Measurements from ENCODE around the gene SCAF11.

SCAF11 gene

DNA sequence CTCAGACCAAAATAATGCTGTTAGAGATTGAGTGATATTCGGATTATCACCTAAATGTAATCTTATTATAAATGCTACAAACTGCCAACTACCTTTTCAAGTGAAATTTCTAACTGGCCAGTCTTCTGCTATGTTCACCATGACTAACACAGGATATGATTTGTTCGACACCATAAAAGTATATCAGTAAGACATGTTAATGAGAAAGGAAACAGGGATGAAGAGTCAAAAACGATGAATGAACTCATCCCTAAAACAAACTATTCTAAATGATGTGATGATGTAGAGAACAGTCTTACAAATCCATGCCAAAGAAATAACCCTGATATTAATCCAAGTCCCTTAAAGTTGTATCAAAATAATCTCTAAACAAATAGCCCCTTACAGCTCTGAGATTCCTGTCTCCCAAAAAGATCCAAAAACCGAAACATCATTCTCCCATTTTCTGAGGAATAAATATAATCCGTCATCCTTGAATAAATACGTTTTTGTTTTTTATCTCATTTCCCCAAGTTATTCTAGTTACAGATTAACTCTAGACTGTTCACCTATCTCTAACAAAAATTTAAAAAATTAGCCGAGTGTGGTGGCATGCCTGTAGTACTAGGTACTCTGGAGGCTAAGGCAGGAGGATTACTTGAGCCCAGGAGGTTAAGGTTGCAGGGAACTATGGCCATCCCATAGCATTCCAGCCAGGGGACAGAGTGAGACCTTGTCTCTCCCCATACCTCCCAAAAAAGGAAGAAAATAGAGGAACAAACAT, 9.1 kb downstream of the SCAF11 start:
- no peak for DNase-seq (ENCODE audit: low read depth)

DNA sequence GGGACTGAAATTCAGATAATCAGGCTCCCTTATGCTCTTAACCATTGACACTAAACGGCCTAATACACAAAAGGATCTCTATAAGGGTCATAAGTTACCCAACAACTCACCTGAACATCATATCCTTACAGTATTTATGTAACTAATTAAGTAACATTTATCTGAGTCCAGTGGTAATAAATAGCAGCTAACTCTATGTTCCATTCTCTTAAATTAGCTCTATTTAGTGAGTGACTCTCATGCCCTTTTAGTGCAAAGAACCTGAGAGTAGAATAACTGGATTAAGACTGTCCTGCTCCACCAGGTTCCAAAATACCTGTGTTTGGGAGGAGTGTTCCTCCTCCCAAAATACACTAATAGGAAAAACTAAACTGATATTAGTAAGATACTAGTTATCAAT, 9.8 kb downstream of the SCAF11 start:
- no peak for DNase-seq (ENCODE audit: low read depth)

DNA sequence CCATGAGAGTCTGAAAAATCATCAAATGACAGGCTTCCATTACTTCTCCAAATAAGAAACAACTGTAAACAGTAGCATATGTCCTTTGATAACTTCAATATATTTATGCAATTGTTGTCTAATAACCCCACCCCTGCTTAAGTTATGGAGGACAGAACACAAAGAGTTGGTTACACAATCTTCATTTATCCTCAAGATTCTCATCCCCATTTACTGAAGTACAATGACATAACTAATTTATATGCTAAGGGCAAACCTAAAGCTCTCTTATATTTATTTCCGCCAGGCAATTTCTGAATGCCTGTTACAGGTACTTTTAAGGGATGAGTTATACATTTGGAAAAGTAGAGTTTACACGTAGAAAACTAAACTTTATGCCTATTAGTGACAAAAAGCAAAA, 12.3 kb downstream of the SCAF11 start:
- DNase-seq (ENCODE audit: low read depth): no peak

DNA sequence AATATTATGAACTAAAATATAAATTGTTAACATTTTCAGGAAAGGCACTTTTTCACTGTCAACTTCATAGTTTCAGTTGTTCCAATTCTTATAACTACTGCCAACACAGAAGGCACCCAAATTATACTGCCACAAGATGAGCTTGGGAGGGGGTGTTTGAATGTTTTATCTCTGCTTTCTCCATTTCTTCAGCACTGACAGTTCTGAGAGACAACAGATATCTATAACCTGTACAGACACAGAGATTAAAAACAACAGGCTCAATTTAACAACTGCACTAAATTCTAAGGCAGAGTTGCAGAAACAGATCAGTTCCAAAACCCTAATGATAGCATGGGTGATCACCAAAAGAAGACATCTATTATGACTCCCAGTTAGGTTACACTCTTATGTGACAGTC, 12.8 kb downstream of the SCAF11 start:
- no peak for DNase-seq (ENCODE audit: low read depth)

DNA sequence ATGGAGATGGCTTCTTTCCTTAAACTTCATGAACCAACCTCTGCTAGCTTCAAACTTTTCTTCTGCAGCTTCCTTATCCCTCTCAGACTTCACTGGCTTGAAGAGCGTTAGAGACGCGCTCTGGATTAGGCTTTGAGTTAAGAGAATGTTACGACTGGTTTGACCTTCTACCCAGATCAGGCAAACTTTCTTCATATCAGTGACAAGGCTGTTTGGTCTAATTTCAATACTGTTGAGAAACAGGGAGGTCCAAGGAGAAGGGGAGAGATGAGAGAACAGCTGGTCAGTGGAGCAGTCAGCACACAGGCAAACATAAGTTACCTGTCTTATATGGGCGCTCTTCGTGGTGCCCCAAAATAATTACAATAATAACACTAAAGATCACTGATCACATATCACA, 14.9 kb downstream of the SCAF11 start:
- DNase-seq (ENCODE audit: low read depth): no peak

DNA sequence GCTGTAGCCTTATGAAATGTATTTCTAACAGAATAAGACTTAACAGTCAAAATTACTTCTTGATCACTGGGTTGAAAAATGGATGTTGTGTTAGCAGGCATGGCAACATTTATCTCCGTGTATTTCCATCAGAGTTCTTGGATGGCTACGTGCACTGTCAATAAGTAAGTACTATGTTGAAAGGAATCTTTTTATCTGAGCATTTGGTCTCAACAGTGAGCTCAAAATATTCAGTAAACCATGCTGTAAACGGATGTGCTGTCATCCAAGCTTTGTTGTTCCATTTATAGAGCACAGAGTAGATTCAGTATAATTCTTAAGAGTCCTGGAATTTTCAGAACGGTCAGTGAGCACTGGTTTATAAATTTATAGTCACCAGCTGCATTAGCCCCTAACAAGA, 15.5 kb downstream of the SCAF11 start:
- no peak for DNase-seq (ENCODE audit: low read depth)

DNA sequence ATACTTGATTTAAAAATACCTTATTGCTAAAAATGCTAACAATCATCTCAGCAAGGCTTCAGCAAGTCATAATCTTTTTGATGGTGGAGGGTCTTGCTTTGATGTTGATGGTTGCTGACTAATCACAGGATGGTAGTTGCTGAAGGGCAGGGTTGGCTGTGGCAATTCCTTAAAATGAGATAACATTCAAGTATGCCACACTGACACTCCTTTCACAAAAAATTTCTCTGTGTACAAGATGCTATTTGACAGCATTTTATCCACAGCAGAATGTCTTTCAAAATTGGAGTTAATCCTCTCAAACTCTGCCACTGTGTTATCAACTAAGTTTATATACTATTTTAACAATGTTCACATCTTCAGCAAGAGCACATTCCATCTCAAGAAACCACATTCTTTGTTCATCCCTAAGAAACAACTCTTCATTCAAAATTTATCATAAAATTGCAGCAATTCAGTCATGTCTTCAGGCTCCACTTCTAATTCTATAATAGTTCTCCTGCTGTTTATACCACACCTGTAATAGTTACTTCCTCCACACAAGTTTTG, 16.1 kb downstream of the SCAF11 start:
- DNase-seq (ENCODE audit: low read depth): no peak

DNA sequence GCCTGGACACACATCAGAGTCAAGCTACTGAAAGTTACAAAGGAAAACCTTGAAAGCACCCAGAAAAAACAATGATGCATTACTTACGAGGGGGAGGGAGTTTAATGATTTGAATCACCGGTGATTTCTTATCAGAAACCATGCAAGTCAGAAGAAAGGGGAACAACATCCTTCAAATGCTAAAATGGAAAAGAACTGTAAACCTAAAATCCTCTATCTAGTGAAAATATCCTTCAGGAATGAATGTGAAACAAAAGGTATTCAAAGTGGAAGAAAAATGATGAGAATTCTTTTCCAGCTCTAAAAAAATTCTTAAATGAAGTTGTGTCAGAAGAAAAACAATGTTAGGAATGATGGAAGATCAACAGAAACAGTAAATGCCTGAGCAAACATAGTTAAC, 16.8 kb downstream of the SCAF11 start:
- DNase-seq (ENCODE audit: low read depth): no peak

DNA sequence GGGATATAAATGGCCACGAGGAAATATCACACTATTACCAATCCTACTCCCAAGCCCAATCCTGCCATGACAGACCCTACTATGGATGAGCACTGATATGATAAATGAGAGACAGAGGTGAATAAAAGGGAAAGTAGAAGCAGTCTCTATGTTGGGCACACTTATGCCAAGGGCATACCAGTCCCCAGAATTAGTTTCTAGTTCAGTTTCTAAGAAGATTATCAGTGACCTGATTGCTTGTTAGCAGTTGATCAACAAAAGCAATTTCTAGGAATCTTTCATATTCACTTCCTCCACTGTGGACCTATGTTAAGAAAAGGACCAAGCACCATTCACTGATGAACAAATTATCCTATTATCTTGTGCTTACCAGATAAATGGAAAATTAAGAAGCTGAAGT, 20.0 kb downstream of the SCAF11 start:
- DNase-seq (ENCODE audit: low read depth): no peak

DNA sequence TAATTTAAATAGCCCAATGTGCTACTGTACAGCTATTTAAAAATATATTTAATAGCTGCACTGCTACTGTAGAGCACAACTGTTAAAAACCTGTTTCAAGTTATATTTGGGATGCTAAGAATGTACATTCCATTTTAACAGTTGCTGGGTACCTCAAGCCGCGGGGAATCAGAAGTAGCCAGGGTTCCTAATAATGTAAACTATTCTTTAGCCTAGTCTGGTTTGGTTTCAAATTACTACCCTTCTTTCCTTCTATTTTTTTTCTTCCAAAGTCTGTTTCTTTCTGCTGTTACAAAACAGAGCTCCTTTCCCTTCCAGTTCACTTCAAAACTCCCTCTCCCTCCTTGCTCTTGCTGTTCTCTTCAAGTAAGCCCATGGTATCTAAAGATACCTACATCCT, 21.3 kb downstream of the SCAF11 start:
- no peak for DNase-seq (ENCODE audit: low read depth)

DNA sequence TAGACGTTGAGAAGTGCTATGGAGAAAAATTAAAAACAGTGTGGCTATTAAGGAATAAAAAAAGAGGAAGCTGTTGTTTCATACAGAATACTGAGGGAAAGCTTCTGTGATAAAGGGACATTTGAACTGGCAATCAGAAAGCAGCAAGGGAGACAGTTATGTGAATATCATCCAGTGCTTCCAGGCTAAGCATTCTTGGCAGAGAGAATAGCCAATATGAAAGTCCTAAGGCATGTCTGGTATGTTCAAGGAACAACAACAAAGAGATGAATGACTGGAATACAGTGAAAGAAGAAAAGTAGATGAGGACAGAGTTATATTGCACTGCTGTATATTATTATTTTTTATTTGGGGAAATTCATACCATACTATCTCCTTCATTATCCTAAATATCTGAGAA, 23.9 kb downstream of the SCAF11 start:
- DNase-seq (ENCODE audit: low read depth): peak; percentile 10

DNA sequence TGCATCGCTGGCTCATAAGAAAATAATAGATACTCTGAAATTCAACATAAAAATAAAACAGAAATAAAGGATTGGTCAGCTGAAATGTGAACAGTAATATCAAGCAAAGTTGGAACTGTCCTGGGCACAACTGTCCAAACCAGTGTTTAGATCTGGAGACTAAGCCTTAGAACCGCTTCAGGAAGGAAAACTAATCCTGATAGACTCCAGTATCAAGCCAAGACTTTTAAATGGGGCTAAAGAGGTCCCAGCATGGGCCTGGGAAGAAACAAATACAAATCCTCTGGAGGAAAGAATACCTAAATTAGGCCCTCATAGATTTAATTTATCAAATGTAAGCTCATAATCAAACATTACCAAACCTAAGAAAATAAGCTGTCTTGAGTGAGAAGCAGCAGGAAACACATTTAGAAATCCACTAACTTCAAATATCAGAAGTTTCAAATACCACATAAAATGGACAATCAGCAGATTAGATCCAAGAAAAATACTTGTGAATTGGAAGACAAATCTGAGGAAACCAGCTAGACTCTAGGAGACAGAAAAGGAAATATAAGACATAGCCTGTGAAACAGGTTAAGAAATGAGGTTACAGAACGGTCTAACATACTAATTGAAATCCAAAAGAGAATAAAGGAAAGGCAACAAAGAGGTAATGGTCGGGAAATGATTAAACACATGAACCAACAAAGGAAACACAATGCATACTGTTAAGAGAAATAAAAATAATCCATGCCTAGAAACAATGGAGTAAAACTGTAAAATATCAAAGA, 27.6 kb downstream of the SCAF11 start:
- DNase-seq (ENCODE audit: low read depth): no peak

DNA sequence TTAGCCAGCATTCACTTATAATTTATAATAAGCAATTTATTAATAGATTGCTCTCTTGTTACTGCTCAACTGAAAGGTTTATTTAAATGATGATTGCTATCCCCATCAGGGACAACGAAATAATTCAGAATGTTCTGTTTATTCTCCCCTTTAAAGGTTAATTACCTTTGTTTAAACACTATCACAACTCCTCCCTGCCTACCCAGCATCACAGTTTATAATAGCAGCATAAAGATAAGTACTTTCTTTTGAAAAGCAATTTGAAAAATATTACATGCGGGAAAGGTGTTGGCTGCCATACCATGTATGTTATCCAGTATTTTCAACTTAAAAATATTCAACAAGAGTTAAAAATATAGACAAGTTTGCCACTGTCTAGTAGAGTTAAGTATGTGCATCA, 30.6 kb downstream of the SCAF11 start:
- no peak for DNase-seq (ENCODE audit: low read depth)

DNA sequence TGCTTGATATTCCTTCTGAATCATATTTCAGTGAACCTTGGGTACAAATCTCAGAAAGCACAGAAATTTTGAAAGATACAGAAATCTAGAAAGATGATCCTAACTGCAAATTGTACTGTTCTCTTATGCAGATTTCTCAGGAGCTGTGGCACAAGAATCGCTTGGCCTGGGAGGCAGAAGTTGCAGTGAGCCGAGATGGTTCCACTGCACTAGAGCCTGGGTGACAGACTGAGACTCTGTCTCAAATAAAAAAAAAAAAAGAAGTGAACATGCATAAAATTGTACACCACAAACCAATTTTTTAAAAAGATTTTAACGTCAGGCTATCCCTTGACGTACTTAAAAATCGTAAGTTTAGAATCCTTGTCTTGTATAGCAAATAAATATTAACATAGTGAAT, 31.3 kb downstream of the SCAF11 start:
- no peak for DNase-seq (ENCODE audit: low read depth)

DNA sequence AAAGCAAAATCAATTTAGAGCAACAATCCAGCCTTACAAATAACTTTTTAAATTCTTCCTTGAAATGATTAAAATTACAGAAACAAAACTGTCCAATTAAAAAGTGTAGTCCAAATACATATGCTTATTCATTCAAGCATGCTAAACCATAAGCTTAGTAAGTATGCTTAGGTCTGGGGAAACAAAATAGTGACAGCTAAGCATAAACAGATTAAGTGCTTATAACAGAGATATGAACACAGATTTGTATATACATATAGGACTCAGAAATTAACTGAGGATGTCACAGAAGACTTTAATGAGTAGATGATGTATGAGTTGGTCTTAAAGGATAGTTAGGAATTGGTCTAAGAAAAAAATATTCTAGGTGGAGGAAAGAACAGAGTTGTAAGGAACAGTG, 41.8 kb downstream of the SCAF11 start:
- DNase-seq (ENCODE audit: low read depth): no peak

DNA sequence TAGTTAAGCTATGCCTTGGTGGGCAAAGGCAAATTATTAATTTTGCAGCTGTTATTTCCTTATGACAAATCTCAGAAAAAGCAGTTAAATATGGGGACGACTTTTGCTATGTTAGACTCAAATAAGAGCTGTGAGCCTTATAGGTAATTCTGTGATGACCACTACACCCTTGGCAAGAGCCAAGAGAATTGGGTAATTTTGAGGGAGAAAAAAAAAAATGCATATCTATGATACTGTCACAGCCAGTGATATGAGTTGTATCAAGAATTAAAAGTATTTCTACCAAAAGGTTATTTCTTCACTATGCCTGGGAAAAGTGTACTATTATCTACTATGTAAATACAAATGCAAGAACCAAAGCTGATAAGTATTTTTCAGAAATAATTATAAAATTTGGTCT, 43.9 kb downstream of the SCAF11 start:
- no peak for DNase-seq (ENCODE audit: low read depth)

DNA sequence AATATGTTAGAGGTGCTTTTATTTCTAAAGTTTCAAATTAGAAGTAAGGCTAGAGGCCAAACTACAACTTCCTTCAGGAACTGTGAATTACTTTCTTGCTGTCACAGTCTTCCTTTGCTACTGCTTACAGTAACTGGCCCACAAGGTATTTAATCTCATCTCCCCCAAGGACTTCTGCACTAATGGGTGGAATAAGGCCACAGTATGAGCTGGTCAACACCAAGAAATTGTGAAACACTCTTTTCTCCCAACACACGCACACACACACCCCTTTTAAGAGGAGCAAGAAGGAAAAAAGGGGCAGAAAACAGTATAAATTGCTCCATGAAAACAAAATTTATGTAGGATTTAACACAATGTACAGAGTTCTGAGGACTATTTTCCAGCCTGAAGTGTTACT, 45.6 kb downstream of the SCAF11 start:
- DNase-seq (ENCODE audit: low read depth): no peak

DNA sequence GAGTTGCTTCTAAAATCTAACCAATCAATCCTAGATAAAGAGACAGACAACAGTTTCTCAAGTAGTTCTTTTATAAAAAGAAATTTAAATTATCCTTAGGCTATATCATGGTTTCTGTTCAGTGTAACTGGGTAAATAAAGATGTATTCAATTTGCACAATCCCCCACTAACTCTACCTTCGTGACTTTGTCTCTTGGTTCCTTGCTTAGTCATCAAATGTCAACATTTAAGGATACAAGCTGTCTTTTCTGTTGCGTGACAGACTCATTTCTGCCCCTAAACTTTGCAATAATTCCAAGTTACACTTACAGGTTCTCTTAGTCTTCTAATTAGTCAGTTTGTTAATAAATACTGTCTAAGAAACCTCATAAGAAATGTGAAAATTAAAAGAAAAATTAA, 50.6 kb downstream of the SCAF11 start:
- DNase-seq (ENCODE audit: low read depth): no peak

DNA sequence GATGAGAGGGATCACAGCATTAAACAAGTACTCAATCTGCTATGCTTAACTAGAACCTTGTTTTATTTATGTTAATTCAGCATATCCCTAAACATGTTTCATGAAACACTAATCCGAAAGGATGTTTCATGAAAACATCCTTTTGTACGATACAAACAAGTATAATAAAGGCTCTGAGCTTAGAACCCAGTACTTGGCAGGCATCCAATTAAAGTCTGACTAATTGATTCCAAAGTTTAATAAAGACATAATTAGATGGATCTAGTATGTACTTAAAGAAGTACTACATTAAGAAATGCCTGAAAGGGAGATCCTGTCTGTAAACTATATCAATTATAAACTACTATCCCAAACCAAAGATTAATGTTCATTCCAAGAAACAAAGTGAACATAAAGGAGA, 51.8 kb downstream of the SCAF11 start:
- no peak for DNase-seq (ENCODE audit: low read depth)

DNA sequence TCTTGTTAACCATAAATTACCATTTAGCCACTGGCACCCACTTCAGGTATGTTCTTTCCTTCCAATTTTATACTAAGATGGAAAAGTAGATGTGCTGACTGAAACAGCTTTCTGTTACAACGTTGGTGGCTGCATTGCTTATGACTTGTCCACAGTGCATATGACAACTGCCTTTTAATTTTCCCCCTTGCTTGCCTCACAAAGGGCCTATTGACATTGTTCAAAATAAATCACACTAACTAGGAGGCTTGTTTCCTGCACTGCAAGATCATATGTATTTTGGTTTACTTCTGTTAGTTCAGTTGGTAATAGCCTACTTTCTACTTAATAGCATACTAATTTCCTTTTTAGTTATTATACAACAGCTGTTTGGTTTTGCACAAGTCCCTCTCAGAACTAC, 55.4 kb downstream of the SCAF11 start:
- DNase-seq (ENCODE audit: low read depth): no peak

DNA sequence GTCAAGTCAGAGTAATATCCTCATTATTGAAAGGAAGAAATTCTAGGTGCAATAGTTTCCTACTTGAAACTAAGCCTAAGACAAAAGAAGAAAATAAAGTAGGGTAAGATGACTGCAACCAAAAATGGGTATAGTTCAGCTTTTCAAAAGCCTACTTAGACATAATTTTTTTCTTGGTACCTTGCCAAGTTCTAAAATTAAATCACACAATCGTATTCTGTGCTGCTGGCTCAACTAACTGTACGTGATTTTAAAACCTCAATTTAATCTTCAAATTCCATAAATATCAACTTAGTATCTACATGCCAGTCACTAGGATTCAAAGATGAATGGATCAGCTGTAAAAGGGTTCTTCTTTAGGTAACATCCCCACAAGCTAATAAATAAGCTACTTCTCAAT, 56.9 kb downstream of the SCAF11 start:
- DNase-seq (ENCODE audit: low read depth): no peak

DNA sequence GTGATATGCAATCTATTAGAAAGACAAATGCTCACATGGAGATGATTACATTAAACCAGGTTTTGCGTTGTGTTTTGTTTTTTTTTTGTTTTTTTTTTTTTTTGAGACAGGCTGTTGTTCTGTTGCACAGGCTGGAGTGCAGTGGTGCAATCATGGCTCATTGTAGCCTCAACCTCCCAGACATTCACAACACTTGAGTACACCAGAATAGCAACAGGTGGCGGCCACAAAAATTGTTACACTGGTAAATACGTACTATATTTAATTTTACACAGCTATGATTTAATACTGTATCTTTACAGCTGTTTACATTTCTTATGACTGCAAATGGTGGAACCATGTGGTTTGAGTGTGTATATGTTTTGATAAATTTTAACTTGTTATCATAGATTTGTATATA, 60.0 kb downstream of the SCAF11 start:
- DNase-seq (ENCODE audit: low read depth): no peak

DNA sequence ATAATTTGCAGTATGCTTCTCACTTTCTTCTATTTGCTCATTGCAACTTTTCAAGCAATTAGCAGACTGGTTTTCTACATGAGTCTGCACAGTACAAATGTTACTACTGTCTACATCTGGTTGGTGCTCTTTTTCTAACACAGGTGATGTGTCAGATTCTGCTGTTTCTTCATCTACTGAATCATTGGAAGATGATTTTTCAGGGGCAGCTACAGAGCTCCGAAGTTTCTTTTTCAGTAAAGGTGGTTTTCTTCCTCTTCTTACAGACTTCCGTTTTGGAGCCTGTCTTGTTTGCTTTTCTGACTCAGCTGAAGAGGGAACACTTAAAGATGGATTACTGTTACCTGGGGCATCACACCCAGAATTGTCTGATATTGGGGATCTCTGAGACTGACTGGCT, 62.1 kb downstream of the SCAF11 start:
- DNase-seq (ENCODE audit: low read depth): no peak

DNA sequence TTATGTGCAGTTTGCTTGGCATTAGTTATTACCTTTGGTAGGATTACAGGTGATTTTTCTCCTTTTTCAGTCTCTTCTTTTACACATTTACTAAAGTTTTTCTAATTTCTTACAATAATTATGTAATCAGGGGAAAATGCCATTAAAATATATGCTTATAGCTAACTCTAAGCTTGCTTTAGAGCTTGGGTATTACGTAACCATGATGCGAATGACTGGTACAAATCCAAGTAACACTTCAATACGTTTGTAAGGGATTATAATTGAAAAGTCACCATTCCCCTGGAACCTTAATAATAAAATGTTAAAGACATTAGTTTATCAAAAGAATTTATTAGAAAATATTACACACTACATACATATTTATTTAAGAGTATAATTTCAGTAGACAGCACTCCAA, 71.6 kb downstream of the SCAF11 start:
- no peak for DNase-seq (ENCODE audit: low read depth)

Measured in HS-5 (cell line).